GM18868 (cell line): ENCODE measurements around the gene DENND5B.
A peak's percentile ranks its signal among the peaks of the same experiment; 100 is the strongest.
"Not testable (repeated sequence)": the region's sequence is repeated elsewhere in the genome, so short reads cannot be mapped to it uniquely, and the experiment has no call there.

Source experiments
- ATAC-seq: cut with Tn5 transposase; IDR thresholded peaks from one replicate; pipeline ENCODE4 v1.9.1; 2021; ENCODE audit warnings: mild to moderate bottlenecking, moderate library complexity; ENCODE audit not compliant: unreplicated experiment

Gene DENND5B

DNA sequence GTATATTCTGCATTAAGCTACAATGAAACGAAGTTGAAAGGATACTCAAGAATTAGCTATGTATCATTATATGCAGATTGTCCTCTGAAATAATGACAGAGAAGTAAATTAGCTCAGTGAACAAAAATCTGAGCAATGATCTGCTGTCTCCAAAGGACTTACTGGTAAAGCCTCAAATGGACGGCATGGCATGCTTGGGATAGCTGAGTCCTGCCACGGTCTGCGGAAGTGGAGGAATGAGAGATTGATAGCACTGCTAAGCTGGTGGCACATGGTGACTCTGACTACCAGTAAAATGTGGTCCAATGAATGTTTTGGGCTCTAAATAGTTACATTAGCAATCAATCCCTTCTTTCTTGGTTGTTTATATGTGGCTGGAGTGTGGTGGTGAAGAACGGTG, 3.7 kb upstream of the DENND5B start:
- no peak for ATAC-seq

DNA sequence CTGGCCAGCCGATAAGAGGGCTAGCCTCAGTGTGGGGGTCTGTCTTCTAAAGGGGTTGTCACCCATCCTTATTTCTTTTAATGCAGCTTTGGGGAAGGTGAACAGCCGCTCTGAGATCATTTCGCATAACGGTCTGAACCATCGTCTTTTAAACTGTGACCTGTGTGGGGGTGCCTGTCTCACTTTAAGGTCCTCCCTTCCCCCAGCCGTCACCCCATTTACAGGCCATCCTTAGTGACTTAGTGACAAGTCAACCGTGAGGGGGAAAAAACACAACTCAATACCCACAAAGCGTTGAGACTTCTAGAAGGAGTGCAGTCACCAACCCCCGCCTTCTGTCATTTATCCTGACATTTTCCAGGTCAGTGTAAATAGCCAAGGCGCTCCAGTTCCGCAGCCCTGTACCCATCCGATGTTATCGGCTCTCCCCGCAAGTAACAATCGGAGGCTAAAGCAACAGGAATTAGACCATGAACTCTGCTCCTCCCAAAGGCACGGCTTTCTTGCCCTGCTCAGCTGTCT, 505 bp upstream of the DENND5B start:
- ATAC-seq = peak; percentile 19

DNA sequence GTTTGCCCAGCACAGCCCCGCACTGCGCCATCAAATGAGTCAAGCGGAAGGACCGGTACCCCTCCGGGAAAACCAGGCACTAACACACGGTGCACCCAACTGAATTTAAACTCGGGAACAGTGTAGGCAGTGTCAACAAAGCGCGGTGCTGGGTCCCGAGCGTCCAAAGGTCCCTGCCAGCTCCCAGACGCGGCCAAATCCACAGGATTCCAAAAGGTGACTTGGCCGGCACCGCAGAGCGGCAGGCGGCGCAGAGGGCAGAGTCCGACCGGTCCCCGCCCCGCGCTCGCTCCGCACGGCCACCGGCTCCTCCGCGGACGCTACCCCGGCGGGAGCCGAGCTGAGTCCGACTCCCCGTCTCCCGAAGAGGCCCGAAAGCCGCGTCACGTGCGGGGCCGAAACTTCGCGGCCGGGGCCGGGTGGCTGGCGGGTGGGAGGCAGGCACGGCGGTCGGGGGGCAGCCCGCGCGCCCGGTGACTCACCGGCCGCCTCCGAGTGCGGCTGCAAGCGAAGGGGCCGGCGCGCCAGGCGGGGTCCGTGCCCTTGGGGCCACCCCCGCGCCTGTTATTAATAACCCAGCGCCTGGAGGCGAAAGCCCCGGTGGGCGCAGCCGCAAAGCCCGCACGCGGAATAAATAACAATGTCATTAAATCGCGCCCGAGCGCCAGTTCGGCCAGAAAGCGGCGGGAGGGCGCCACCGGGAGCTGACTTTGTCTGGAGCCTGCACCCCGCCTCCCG, 863 bp downstream of the DENND5B start:
- ATAC-seq = peak; percentile 34

DNA sequence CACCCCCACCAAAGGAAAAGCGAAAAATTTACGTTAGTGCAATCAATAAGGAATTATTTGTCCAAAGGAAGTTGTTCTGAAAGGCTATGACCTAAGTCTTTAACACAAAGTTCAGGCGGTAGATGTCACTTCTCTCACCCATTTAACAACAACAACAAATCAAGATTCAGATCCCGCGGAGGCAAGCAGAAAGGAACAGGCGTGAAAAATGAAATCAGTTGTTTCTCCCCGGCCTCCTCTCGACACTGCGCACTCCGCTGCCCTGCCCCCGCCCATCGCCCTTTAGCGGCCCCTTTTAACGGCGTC, 1.4 kb downstream of the DENND5B start:
- peak; percentile 37 for ATAC-seq

DNA sequence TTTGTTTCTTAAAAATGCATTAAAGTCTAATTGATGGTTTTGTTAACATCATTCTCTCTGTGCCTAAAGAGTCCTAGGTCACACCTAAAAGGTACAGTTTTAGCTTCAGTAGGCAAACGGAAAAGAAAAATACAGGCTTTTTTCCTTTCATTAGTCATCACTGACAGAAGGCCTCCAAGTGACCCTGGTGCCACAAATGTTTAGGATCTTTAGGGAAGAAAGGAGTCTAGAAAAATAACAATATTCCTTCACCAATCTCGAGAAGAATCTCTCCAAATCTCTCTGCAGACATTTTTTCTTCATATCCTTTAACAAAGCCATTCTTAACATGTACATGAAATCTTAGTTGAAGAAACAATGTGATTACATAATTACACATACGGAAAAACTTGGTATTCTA, 2.0 kb downstream of the DENND5B start:
- no peak for ATAC-seq

DNA sequence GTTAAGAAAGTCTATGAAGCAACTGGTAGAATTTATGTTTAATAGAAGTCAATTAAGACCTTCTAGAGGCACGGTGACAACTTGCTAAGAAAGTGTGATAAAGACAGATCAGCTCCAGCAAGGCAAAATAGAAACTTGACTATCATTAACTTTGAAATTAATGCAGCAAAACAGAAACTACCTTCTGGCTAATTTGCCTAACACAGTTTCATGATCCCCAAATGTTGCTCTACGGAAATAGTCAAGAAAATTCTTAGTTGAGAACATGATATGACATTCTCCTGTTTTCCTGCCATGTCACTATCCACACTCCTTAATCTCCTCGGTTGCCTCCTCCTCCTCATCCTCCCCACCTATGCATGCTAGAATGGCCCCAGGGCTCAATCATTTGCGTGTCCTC, 4.2 kb downstream of the DENND5B start:
- ATAC-seq = no peak

DNA sequence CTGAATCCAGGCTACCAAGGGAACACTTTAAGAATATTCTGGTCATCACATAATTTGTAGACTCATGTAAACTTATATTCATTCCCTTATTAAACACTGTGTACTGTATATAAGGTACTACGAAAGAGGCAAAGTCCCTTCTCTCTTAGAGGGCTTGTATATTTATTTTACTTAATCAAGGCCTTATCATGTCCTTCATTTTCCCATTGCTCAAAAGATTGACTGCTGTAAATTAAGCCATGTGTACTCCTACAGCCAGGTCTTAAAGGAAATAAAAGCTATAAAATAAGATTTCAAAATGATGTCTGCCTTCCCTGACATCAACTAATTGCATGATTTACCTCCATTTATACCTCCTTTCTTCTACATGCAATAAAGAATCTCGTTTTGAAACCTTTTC, 5.0 kb downstream of the DENND5B start:
- ATAC-seq = no peak

DNA sequence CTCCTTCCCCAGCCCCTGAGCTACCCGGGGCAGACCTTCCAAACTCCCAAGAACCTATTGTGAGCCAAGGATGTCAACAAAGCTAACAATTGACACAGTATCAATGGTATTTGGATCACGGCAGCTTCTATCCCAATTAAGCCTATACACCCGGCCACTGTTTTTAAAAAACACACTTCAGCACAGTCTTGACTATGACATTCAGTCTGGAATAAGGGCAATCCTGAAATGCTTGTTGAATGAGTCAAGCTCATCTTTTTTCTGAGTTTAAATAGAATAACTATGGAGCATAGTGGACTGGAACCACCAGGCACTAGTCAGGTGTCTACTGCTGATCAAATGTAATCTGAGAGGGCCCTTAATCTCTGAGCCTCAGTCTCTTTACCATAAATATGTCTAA, 5.7 kb downstream of the DENND5B start:
- ATAC-seq = no peak

DNA sequence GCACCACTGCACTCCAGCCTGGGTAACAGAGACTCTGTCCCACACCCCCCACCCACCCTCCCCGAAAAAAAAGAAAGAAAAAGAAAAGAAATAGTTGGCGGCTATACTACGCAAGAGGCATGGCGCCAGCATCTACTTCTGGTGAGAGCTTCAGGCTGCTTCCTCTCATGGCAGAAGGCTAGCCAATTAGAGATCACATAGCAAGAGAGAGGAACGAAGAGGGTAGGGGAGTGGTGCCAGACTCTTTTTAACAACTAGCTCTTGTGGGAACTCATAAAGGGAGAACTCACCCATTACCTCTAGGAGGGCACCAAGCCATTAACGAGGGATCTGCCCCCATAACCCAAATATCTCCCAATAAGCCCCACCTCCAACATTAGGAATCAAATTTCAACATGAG, 6.2 kb downstream of the DENND5B start:
- no peak for ATAC-seq

DNA sequence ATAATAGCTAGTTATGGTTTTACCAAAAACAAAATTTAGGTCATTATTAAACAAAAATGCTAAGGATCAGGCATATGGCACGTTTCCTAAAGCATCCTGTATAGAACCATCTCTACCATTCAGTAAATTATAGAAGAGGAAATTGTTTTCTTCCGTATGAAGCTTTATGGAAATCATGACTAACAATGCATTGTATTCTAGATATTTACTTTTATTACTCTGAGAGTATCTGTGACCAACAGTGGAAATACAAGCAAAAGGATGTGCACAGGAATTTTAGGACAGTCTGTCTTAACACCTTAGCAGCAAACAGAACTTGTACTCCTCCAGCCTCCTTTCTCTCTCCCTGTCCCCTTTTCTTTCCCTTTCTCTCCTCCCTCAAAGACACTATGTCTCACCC, 7.1 kb downstream of the DENND5B start:
- ATAC-seq = no peak

DNA sequence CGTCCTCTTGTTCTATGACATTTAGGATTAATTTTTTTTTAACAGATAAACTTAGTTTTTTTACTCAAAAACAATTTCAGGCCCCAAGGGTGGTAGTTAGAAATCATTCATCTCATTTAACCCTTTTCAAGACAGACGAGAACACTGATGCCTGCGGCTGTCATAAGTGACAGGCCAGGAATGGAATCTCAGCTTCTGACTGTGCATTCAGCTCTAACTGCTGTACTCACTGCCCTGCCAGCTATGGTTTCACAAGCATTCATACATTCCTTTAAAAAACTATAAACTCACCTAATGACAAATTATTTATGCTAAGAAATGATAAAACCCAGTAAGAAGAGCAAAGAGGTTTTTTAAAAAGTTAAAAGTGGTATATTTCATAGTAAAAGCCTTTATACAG, 8.8 kb downstream of the DENND5B start:
- no peak for ATAC-seq

DNA sequence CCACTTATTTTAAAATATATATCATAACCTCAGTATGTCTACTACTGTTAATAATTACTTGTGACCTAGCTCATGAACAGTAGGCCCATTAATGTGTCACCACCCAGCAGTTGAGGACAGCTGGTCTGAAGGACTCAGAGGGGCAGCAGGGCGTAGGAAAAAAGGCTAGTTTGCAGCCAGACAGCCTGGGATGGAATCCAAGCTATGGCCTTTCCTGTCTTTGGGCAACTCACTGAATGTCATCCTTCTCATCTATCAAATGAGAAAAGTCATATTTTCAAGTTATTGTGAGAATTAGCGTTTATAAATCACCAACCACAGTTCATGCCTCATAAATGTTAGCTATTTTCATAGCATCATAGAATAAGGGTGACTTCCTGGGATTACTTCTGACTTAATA, 12.3 kb downstream of the DENND5B start:
- ATAC-seq = no peak

DNA sequence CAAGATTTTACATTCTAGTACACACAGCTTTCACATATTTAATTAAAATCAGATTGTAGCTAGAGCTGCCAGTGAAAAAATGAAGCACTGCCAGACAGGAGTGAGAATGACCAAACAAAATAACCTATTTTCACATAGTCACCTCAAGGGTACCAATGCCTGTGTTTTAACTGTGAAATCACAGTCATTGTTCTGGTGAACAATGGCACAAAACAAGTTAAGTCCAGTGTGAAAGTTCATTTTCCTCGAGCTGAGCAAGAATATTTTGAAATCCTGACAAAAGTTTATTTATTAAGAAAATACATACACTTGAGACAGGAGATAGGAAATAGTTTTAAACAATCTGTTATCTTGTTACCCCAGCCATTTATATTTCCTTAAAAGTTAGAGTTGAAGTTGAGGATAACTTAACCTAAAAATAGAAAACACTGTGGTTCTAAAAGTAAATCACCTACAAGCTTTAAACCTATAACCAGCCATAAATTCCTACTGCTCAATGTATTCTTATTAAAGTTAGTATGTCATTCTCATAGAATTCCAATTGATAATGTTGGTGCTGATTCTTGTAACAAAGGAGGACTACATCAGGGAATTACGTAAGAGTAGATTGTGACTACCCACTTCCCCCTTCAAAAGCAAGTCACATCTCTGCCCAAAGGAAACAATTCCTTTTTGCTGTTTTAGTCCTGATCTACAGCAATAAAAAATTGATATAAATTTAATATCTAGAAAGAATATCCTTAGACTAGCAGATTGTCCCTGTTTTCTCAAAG, 15.9 kb downstream of the DENND5B start:
- no peak for ATAC-seq

DNA sequence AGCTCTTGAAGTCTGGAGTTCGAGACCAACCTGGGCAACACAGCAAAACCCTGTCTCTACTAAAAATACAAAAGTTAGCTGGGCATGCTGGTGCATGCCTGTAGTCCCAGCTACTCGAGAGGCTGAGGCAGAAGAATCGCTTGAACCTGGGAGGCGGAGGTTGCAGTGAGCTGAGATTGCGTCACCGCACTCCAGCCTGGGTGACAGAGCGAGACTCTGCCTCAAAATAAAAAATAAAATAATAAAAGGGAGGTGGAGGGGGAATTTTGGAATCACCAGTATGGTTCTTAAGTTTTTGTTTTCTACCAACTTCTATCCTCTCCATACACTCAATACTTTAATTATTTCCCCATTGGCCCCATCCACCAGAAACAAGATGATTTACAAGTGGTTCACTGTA, 16.6 kb downstream of the DENND5B start:
- not testable (repeated sequence) for ATAC-seq

DNA sequence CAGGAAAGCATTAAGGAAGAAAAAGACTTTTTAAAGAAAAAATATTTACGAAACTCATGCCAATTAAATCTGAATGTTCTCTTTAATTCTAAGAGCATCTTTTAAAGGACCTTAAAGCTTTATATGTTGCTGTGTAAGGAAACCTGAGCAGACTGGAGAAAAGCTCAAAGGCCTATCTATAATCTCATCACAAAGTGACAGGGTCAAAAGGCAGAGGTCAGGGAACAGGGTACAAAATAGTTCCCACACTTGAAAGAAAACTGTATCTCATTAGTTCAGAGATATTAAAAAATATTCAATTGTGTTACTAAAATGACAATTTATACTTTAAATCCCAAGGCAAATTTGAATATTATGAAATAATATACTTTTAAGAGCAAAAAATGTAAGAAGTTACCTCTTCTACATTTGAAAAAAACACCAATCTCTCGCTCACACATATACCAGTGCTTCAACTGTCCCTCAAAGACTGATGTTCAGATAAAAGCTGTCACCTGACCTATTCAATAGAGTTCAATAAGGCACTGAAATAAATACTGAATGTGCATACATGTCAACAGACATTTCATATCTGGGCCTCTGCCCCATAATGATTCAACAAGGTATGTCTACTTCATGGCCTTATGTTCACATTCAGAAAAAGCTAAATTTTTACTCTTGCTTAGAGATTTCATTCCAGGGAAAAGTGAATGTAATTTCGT, 17.9 kb downstream of the DENND5B start:
- no peak for ATAC-seq

DNA sequence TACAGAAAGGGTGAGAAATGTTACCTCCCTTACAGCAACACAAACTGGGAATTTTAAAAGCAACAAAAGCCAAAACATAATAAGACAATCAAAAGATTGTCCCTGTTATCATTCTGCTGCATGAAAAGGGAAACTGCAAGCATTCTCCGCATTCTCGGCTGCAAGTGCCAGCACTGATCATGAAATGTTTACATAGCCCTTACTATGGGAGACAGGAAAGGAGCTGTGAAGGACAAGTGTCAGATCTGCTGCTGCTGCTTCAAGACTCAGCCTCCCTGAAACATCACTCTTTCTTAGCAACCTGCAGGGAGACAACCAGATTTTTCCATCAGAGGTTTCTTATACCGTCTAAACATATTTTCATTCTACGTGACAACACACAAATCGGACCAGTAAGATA, 20.1 kb downstream of the DENND5B start:
- no peak for ATAC-seq

DNA sequence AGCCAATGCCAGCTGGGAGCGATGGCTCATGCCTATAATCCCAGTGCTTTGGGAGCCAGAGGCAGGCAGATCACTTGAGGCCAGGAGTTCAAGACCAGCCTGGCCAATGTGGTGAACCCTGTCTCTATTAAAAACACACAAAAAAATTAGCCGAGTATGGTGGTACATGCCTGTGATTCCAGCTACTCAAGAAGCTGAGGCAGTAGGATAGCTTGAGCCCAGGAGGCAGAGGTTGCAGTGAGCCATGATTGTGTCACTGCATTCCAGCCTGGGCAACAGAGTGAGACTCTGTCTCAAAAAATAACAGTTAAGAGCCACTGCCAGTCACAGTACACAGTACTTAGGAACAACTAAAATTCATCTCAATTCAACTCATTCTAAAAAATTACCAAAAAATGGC, 21.4 kb downstream of the DENND5B start:
- not testable (repeated sequence) for ATAC-seq

DNA sequence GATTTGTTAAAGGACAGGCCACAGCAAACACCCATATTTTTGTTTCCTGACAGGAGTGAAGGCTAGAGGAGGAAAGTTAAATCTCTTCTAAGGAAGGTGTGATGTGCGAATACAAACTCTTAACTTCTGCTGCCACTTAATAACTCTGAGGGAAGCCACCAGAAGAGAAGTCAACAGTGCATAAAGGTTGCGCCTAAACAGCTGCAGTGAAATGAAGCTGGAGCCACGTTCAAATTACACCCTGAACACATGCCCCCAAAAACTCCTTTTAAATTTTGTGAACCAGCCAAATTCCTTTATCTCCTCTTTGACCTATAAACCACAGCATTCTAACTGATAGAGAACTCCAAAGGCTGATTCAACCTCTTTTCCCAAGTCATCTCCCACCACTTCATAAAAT, 22.4 kb downstream of the DENND5B start:
- no peak for ATAC-seq

DNA sequence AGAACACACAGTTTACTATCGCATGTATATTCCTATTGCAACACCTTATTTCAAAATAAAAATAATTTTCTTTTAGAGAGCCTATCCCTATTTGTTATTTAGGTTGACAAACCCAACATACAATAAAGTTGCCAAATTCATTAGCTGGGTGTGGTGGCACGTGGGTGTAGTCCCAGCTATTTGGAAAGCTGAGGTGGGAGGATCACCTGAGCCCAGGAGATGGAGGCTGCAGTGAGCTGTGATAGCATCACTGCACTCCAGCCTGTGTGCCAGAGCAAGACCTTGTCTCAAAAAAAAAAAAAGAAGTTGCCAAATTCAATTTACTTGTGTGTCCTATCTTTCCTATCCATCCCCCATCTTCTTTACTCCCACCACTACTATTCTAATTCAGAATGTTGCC, 23.9 kb downstream of the DENND5B start:
- ATAC-seq = no peak

DNA sequence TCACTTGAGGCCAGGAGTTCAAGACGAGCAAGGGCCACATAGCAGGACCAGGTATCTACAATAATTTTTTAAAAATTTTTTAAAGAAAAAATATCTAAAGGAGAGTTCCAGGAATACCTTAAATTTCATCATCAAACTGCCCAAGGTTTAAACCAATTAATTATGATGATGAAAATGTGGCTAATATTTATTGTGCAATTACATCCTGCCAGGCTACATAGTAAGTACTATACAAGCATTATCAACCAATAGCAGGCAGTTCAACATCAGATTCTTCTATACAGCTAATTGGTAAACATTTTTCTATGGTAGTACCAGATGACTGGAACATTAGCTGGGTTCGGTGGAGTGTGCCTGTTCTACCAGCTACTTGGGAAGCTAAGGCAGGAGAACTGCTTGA, 24.4 kb downstream of the DENND5B start:
- no peak for ATAC-seq

DNA sequence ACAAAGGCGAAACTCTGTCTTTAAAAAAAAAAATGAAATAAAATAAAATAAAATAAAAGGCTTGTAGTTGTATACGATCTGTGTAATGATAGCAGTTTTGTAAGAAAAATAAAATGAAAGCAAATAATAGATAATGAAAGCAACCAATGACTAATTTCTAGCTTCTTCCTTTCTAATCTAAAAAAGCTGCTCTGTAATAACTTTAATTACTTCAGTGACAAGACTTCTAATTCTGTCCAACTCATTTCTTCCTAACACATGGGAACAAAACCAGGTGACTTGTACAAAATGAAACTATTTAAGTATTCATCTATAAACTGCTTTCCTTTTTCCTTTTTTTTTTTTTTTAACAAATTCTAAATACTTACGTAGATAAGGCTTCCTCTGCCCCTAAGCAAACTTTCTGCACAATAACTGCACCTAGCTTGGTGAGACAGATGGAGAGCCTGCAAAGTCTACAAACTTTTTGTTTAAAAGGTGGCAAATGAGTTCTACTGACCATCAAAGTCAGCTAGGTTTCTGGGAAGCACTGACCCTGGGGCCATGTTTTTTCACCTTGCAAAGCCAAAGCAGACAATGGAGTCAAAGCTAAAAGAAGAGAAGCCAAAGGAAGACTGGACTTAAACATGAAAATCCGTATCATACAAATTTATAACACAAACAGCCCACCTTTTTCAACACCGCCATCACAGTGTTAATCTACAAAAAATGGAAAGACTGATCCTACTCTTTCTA, 28.2 kb downstream of the DENND5B start:
- no peak for ATAC-seq
